HG02970 (cell line): ENCODE measurements around the gene NCF4.

ENCODE experiments used
- ATAC-seq: cut with Tn5 transposase; IDR thresholded peaks from one replicate; pipeline ENCODE4 v1.9.1; 2021; ENCODE audit warnings: mild to moderate bottlenecking, moderate library complexity, moderate number of reproducible peaks; ENCODE audit not compliant: unreplicated experiment, low FRiP score

The NCF4 gene

DNA sequence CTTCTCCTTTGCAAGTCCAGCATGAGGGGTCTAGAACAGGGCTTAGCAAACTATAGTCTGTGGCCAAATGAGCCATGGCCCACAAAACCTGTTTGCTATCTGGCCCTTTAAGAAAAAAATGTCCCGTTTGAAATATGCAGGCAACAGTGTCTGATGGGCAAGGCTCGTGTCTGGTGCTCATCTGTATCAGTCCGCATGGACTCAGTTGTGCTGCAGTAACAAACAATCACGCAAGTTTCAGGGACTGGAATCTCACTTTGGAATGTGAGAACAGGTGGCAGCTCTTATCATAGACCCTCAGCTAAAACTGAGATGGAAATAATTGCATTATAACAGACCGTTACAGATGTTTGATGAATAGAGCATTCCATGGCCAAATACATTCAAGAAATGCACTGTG, 24.9 kb upstream of the NCF4 start:
- no peak for ATAC-seq

DNA sequence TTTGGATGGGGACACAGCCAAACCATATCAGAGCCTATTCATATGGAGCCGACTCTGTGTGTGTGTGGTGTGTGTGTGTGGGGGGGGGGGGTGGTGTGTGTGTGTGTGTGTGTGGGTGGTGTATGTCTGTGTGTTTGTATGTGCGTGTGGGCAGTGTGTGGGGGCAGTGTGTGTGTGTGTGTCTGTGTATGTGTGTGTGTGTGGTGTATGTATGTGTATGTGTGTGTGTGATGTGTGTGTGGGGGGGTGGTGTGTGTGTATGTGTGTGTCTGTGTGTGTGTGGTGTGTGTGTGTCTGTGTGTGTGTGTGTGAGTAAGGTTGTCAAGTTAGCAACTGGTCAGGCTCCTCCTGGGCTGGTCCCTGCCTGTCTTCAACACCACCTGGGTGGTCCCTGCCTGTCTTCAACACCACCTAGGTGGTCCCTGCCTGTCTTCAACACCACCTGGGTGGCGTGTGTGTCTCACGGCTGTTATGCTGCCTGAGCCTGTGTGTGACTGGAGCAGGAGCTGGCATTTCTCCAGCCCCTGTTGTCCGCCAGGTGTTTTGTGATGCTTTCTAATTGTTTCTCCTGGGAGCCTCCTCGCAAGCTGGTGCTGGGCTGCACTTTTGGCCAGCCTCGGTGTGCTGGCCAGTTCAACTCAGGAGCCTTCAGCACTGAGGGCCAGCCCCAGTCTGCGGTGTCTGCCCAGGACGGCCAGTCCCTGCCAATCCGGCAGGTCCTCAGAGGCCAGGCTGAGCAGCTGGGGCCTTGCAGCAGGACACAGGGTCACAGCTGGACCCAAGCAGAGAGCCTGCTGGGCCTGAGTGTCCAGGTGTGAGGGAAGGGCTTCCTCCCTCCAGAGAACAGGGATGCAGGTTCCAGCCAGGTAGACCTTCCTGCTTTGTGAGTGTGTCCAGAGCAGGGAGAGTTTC, 22.4 kb upstream of the NCF4 start:
- no peak for ATAC-seq

DNA sequence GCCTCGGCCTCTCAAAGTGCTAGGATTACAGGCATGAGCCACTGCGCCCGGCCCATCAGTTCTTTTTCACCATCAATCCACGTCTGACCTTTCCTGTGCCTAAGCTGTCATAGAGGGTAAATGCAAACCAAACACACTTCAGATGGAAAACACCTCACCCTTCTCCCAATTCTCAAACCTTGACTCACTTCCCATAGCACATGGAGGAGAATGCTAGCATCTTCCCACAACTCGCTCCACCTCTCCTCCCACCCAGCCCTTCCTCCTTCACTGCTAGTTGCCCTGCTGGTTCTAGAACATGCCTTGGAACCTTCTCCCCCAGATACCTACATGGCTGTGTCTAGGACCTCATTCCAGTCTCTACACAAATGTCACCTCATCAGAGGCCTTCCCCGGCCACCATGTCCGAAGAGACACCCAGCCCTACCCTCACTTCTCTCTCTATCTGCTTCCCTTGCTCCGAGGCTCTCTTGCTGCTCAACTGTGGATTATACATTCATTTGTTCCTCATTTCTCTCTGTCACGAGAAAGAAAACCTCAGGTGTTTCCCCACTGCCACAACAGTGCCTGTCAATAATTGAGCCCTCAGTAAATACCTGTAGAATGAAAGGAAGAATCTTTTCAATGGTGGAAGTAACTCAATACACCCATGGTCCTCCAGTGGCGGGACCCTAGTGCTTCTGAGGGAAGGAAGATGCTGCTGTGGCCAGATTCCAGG, 21.3 kb upstream of the NCF4 start:
- no peak for ATAC-seq

DNA sequence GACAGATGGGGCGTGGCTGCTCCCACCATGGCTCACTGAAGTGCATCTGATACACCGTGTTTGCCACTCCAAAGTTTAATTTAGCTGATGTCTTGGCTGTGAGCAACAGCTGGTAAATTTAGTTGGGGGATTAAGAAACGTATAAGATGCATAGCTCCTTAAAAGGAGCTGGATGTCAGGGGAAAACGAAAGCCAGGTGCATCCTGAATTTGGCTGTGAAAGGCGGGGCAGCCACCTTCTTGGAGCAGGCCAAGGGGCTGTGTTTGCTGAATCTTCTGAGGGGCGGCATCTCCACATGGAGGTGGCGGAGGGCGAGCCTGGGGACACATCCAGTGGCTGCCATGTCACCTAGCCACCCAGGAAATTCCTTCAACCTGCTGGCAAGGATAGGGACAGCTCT, 20.7 kb upstream of the NCF4 start:
- ATAC-seq = no peak

DNA sequence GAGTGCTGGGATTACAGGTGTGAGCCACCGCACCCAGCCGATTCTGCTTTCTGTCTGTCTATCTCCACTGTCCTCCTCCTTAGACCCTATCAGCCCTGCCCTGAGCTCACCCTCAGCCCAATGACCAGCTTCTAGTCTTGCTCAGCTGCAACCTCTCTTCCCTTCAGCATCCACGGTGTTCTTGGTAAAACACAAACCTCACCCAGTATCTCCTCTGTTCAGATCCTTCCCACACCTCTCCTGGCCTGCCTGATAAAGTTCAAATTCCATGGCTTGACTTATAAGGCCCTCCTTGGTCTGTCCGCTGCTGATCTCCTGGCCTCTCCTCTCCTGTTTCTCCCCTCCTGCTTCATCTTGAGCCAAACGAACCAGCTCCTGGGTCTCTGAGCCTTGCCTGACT, 14.5 kb upstream of the NCF4 start:
- ATAC-seq = no peak

DNA sequence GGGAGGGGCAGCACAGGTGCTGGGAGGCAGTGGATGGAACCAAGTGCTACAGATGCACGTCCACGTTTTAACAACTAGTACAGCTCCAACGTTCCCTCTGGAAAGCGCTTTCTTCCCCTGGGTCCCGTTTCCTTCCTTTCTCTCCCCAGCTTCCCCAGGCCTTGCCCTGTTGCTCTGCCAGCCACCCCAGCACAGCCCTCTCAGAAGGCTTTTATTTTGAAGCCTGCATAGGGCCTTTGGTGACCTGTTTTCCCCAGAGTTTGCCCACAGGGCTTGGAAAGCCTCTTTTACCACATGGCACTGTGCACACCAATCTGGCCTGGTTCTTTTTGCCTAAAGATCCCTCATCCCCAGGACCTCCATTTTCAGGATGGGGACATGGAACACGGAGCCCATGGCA, 13.9 kb upstream of the NCF4 start:
- ATAC-seq = no peak

DNA sequence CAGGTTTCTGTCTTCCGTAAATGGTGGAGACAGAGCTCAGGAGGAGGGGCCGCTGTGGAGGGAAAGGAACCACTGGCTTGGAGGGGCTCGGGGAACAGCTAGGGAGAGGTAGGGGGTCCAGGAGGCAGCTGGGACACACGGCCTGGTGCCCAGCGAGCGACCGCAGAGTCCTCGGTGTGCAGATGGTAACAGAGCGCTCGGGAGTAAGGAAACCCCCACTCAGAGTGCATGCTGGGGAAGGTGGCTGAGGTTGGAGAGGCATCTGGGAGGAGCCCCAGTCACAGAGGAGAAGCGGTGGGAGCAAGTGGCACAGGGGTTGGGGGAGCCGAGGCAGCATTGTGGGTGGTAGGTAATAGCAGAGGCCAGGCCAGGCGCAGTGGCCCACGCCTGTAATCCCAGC, 10.8 kb upstream of the NCF4 start:
- ATAC-seq = no peak

DNA sequence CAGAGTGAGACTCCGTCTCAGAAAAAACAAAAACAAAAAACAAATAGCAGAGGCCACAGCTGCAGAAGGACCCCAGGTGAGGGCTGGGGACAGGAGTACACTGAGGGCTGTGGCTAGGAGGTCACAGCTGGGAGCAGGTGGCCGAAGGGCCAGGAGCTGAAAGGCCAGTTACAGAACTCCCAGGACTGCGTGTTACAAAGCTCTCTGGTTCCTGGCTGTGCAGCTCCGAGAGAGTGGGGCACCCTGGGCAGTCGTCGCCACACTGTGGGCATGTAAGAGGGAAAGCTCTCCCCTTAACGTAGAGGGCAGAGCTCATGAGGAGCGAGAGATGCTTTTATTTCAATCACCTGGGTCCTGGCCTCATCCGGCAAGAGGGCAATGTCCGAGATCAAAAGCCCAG, 10.1 kb upstream of the NCF4 start:
- ATAC-seq = no peak

DNA sequence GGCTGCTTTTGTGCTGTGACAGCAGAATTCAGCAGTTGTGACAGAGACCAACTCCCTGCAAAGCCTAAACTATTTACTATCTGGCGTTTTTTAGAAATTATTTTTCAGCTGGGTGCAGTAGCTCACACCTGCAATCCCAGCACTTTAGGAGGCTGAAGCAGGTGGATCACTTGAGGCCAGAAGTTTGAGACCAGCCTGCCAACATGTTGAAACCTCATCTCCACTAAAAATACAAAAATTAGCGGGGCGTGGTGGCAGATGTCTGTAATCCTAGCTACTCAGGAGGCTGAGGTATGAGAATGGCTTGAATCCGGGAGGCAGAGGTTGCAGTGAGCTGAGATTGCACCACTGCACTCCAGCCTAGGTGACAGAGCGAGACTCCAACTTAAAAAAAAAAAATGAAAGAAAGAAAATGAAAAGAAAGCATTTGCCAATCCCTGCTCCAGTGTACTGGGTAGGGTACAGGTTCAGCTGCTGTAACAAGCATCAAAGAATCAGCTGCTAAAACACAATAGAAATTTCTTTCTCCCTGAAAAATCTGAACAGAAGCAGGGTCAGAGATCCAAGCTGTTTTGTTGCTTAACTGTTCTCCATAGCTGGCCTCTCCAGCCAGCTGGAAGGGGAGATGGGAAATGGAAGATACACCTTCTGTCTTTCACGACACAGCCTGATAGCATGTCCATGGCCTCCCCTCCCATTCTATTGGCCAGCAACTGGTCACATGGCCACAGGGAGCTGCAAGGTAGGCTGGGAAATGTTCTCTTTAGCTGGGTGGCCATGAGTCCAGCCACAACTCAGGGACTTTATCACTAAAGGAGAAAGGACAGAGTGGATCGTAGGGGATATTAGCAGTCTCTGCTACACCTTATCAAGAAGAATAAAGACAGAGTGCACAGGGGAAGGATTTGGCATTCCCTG, 8.5 kb upstream of the NCF4 start:
- ATAC-seq = no peak

DNA sequence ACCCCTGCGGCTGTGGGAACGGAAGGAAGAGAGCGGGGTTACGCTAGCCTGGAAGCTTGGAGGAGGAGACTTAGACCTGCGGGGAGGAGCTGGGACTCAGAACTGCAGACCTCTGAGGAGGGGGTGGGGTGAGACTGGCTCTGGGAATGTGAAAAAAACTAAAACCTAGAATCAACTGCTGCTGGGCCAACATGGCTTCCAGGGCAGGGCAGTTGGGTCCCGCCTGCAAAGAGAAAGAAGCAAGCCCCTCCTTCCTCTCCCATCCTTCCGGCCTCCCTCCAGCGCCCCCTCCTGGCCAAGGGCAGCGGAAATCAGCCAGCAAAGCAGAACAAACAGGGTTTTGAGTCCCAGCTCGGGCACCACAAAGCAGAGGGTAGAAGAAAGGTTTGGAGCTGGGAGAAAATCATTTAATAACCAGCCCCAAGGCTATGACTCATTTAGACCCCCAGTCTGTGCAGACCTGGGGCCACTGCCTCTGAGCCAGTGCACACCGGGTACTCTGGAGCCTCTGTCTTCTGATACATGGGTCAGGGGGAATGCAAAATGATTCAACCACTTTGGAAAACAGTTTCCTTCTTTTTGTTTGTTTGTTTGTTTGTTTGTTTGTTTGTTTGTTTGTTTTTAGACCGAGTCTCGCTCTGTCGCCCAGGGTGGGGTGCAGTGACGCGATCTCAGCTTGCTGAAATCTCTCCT, 7.3 kb upstream of the NCF4 start:
- ATAC-seq = no peak

DNA sequence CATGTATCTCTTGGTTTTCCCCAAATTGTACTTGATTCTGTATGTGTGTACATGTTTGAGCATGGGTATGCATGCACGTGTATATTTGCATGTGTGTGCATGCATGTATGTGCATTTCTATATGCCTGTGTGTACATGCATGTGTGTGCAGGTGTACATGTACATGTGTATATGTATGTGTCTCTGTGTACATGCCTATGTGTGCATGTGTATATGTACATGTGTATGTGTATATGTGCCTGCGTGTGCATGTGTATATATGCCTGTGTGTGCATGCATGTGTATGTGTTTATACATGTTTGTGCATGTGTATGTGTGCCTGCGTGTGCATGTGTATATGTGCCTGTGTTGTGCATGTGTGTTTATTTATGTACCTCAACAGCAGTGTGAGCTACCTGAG, 5.3 kb upstream of the NCF4 start:
- ATAC-seq = no peak

DNA sequence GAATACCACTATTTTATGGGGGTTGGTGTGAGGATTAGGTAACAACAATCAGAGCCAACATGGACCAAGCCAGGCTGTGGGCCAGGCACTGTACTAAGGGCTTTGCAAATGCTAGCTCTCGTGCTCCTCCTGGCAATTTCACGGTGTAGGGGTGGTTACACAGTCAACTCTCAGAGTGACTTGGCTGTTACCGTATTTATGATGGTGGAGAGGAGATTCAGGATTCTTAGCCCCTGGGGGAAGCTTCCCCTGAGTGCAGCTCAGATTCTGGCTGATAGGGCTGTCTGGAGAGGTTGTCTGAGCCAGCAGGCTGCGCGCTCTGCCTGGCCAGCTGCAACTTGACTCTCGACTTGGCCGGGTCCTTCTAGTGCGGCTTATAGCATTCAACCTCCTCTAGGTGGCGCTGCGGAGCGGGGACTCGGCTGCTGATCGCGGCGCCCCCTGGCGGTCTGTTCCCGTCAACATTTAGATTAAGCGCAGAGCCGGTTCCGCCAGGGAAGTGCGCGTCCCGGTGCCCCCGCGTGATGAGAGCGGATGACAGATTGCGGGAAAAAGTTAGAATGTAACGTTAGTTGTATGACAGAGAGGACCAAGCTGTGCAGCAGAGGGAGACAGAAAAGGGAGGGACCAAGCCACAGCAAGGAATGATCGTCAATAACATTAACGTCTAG, 4.5 kb upstream of the NCF4 start:
- ATAC-seq = no peak

DNA sequence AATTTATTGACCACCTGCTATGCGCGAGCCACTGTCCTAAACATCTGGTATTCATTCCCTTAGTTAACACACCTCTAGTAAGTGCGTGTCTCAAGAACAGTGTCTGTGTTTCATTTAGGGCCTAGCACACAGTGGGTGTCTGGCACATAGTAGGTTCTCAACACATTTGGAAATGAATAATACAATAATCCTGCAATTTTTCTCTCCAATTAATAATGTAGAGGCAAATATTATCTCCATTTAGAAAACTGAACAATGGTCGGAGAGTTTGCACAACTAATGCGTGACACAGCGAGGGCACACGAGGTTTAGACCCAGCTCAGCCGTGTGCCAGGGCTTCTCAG, 4.0 kb upstream of the NCF4 start:
- ATAC-seq = no peak

DNA sequence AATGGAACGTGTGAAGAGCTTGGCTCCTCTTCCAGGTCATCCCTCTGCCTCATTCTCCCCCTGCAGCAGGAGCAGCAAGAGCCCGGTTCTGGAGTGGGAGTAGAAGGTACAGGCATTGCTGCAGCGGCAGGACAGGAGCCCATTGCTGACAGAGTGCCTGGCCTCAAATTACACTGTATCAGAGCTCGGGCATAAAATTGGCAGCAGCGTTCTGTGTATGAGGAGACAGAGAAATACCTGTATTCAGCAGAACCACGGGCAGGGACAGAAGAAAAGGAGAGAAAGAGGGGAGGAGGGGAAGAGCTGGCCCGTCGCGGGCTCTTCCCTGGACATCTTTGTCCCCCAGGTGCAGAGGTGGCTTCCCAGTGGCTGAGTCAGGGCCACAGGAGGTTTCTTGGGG, 2.6 kb upstream of the NCF4 start:
- no peak for ATAC-seq

DNA sequence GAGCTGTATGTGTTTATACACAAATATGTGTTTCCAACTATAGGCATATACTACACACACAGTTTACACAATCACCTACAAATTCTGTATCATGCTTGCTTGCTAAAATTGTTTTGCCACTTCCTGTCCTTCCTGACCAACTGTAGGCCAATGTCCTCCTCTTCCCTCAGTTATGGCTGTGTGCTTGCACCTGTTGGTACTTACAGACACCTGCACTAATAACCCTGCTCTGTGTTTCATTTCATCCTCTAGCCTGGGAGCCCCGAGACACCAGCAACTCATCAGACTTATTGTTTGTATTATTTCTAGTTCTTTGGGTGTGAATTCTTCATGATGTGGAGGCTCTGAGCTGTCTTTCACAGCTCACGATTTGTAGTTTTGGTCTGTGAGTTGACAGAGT, 1.8 kb upstream of the NCF4 start:
- ATAC-seq = no peak

DNA sequence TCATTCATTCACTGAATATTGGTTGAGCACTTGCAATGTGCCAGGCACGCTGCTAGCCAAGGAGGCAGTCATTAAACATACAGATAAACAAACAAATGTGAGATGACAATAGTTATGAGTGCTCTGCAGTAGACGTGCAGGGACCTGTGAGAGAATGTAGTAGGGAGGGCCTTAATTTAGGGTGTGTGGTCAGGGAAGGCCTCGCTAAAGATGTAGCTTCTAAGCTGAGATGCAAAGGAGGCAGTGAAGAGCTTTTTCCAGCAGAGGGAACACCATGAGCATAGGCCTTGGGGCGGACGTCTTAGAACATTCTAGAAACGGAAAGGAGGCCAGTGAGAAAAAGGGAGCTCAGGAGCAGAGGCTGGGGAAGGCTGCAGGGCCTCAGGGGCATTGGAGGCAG, 789 bp upstream of the NCF4 start:
- ATAC-seq = no peak

DNA sequence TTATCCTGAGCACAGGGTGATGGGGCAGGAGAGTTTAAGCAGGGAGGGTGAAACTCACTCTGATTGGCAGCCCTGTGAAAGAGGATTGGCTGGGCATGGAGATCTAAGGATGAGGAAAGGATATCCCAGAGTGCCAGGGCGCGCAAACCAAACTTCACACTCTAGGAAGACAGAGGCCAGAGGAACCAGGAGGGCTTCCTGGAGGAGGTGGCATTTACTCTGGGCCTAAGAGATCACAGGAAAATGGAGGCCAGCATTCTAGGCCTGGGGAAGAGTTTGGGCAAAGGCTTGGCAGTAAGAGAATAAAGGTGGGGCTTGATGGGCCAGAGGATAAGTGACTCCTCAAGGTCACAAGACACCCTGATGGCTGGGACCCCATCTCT, 377 bp upstream of the NCF4 start:
- no peak for ATAC-seq

DNA sequence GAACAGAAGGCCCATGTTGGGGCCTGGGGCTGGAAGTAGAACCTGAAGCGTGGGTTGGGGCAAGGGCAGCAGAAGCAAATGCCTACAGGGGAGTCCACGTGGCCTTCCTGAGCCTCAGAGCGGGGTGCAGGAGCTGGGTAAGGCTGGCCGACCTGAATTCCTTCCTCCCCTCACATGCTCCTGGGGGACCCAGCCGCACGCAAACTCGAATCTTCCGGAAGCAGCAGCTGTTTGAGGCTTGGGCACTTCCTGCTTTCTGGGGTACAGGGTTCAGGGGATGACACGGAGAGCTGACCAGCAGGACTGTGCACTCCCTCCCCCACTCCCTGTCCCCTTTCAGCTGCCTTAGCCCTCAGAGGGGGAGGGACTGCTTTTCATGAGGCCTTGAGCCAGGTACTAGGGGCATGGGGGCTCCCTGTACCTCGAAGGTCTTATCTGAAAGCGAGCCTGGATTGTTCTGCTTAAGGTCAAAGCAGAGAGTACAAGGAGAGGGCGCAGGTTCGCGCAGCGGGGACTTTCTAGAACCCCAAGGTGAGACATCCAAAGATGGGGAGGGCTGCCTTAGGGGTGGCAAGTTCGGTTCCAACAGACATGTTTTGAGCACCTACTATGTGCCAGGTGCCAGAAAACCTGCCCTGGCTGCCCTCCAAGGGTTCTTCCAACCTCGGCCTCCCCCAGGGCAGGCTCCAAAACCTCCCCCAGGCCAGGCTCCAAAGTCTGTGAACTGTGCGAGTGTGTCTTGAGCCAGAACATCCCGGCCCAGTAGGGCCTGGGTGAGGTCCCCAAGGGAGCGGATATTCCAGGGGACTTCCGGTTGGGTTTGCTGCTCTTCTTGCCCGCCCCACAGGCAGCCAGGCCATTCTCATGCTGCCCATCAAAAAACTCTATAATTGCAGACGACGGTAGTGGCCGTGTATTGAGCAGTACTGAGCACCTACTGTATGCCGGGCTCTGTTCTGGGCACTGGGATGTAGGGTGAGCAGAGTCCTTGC, 1.7 kb downstream of the NCF4 start:
- no peak for ATAC-seq

DNA sequence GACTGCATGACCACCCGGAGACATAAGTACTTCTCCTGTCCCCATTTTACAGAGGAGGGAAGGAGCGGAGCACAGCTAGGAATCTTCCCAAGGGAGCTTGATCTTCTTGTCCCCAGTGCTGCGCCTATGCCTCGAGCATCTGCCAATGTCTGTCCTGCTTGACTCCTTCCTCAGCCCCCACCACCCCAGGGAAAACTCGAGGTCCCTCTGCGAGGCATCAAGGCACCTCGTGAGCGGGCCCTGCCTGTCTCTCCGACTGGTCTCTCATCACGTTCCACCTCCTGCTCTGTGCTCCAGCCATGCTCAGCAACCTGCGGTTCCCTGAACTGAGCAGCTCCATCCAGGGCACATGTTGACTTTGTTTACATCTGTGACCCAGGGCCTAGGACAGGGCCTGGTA, 2.5 kb downstream of the NCF4 start:
- no peak for ATAC-seq
